GM15510 (cell line): ENCODE results near the gene DMD.

Experiments used
- POLR2A ChIP-seq: IDR thresholded peaks from 3 replicates; pipeline ENCODE4 v1.6.1; 2011; ENCODE audit warnings: borderline replicate concordance; ENCODE audit not compliant: insufficient read length; ENCODE audit errors: extremely low read depth

Gene DMD

DNA sequence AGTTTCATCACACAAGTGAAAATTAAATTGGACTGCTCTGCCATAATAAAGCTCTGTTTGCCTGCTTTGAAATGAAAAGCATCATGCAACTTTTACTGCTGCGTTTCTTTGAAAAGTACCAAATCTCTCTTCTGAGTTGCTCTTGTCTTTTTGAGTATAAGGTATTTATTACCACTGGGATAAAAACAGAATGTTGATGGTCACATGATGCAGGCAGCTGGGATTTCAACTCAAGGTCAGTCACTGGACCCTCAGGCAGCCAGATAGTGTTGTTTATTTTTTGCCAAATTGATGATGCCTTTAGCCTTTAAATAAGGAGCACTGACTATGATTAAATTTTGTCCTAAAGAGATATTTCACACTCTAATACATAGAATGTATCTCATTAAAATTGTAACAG lies 32.7 kb downstream of the DMD start:
- no peak for TF ChIP-seq POLR2A

DNA sequence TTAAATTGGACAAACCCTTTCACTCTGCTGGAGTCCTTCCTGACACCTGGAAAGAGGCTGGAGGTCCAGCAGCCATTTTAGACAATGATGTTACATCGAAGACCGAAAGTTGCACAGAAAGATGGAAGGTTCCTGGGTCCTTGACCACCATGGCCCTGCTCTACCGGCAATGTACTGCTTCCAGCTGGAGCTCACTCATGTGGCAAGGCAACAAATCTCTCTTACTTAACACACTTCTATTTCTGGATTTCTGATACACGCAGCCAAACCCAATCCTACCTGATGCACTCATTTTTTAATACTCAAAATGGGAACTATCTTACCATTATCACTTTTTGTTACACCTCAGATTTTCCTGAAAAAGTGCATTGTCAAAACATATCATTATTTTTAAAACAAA lies 33.1 kb downstream of the DMD start:
- no peak for TF ChIP-seq POLR2A

DNA sequence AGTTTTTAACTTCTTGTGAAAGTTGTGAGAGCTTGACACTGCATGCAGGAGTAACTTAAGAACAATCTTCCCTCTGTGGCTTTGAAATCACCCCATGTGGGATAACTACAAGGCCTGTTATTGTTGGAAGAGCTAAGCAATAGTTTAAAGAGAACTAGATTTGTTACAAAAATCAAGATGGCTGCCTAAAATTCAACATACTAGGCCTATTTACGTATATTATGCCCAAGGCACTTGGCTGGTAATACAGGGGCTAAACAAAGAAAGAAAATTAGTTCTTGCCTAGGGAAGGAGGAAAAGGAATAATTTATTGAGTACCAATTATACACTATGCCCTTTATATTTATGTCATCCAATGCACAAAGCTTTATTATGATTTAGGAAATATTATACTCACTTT lies 36.1 kb downstream of the DMD start:
- no peak for TF ChIP-seq POLR2A

DNA sequence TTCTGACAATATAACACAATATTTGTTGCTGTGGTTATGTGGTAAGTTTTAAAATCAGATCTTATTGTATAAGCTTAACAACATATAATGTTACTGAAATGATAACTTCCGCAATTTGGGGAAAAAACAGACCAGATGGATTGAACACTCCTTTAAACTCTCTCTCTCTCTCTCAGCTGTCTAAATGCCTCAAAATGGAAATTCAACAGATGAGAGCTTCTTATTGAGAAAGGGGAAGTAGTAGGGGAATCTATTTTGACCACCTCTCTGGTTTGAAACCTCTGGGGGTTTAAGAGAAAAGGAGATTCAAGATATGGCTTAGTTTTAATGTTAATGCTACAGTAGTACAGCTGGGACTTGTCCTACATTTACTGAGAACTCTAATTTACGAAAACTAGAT lies 40.3 kb downstream of the DMD start:
- TF ChIP-seq POLR2A, result no peak

DNA sequence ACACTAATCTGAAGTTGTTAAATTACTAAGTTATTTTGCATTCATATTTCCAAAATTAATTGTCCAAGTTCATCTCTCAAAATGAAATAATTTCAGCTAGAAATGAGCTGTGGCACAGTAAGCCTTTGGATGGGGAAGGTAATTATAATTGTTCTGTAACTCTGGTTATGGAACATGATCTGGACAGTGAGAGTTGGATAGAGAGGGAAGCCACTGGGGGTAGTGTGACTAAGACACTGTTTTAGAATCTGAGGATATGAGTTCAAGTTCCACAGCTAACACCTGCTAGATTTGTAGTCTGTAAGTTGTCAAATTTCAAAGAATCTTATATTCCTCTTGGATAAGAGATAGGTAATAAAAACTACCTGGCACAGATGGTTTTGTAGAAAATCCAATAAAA lies 49.5 kb downstream of the DMD start:
- TF ChIP-seq POLR2A, result no peak

DNA sequence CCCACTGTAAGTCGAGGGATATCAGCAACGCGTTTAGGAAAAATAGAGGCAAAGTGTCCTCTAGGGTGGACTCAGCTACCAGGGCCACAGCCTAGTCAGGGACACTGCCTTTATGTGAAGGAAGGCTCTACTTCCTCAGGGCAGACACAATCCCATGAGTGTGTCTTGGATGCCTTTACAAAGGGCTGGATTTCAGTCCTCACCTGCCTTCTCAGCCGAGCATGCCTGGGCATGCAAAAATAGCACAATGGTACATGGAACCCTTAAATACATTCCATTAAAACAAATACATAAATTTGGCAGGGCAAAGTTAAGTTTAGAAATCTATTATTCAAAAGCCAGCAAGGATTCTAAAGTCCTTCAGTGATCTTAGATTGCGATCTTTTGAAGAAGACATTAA lies 51.1 kb downstream of the DMD start:
- TF ChIP-seq POLR2A, result no peak

DNA sequence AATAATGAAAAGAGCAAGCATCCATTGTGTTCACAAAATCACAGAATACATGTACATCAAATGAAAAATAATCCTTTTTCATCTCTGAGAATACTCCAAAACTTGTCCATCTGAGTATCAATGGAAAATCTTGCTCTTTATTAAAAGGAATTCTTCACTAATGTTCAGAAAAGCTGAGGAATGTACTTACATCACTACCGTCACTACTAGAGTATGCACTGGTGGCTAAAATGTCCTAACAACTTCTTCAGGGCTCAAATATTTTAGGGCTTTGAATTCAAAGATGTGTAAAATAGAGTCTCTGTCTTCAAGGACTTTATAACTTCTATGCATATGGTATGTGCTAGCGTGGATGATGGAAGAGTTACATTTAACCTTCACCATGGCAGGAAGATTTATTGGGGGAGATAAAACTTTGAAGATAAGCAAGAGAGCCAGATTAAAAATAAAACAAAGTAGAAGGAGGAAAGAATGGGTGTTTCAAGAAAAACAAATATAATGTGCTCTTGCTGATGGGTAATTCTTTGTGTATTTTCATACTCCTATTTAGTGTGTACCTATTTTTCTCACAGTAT lies 55.1 kb downstream of the DMD start:
- no peak for TF ChIP-seq POLR2A

DNA sequence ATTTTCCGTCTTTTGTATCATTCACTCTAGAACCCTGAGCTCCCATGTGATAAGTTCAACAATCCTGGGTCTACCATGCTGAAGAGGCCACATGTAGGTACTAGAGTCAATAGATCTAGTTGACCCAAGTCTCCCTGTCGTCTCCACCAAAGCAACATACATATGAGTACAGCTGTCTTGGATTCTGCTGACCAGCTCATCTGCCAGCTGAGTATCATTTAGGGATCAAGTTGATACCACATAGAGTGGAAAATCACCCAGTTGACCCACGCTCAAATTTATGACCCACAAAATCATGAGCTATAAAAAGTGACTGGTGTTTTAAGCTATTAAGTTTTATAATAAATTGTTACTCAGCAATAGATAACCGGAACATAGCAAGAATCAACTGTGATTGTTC lies 61.8 kb downstream of the DMD start:
- no peak for TF ChIP-seq POLR2A

DNA sequence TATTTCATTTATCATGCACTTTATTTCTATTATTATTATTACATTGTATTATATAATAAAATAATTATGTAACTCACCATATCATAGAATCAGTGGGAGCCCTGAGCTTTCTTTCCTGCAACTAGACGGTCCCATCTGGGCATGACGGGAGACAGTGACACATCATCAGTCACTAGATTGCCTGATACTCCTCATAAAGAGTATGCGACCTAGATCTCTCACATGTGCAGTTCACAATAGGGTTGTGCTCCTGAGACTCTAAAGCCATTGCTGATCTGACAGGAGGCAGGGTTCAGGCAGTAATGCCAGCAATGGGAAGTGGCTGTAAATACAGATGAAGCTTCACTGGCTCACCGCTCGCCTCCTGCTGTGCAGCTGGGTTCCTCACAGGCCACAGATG lies 62.3 kb downstream of the DMD start:
- no peak for TF ChIP-seq POLR2A

DNA sequence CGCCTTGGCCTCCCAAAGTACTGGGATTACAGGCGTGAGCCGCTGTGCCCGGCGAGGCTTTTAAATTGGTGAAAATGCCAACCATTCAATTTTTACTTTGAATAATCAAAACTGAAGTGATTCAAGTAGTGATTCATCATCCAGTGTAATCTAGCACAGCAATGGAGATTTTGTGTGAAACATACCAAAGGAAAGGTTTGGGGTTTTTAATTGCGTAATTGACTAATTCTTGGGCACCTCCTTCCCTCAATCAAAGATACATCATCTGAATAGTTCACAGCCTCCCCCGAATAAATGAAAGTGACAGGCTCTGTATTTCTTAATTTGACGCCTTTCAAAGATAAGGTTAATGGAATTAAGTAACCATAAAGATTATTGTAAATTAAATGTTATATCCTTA lies 69.0 kb downstream of the DMD start:
- TF ChIP-seq POLR2A, result no peak

DNA sequence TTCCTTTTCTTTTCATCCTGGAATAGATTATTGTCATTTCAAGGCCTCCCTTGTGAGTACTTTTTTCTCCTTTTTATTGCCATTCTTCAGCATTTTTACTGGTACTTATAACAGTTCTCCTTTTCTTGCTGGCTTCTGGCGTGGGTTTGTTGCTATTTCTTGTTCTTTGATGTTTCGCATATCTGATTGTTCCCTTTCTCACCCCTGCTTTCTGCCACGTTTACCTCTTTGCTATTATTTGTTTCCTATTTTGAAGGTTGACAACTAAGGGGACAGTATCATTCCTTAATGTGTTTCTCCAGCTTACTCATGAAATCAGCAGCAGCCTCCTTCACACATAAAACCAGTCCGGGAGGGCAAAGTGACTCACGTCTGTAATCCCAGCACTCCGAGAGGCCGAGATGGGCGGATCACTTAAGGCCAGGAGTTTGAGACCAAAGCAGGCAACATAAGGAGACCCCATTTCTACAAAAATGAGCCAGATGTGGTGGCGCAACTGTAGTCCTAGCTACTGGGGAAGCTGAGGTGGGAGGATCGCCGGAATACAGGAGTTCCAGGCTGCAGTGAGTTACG lies 72.6 kb downstream of the DMD start:
- TF ChIP-seq POLR2A, result no peak

DNA sequence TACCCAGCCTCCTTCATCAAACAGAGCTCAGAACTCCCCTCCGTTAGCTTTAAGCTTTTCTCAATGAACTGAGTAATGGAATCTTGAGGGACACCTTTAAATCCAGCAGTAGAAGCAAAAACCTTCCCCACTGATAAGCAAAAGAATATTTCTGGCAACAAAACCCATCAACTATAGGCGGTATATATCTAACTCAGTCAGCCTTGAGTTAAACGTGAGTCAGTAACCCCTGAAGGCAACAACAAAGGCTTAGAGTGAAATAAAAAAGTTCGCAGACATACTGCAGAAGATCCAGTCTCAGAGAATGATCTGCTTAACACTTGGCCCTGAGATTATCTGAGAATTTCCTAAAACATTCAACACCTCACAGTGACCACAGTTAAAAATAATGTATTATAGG lies 77.2 kb downstream of the DMD start:
- TF ChIP-seq POLR2A, result no peak

DNA sequence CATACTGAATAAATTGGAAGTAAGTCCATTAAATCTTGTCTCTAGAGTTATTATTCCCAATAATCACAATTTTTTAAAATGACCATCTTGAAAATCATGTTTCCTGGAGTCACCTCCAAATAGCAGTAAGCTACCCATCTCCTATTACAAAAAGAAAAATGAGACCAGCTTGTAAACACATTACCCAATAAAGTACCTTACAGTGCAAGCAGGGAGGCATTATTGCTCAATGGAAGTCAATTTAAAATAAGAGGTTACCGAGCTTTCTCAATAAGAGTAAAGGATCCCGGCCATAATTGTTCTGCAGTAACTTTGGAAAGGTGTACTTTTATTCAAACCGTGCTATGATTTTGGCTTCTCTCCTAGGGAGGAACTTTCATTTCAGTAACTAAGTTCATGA lies 78.0 kb downstream of the DMD start:
- TF ChIP-seq POLR2A, result no peak

DNA sequence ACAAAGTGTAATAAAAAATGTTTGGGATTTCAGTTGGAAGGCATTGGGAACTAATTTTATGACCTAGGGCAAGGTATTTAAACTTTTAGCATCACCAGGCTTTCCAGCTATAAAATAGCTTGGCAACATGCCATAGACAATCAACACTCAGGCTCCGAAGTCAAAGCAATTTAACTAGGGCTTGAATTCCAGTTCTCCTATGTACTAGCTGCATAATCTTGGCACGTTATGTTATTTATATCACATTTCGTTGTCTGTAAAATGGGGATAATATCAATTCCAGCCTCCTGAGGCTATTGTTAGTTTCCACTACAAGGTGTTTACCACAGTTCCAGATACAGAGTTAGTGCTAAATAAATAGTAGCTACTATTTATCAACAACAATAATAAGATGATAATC lies 78.8 kb downstream of the DMD start:
- TF ChIP-seq POLR2A, result no peak

DNA sequence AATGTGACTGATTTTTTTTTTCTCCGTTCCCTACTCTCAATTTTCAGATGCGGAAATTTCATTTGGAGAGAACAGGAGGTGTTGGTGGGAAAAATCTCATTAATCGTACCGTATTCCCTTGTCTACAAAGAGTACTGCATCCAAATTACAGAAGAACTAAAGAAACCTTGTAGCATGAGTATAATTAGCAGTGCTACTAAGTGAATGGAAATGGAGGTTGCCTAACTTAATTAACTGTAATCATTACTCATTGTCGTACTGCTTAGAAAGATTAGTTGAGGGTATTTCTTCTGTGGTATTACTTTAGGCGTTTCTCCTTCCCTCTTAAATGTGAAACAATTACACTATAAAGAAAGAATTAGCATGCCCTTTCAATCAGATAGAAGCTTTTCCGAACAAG lies 81.7 kb downstream of the DMD start:
- no peak for TF ChIP-seq POLR2A

DNA sequence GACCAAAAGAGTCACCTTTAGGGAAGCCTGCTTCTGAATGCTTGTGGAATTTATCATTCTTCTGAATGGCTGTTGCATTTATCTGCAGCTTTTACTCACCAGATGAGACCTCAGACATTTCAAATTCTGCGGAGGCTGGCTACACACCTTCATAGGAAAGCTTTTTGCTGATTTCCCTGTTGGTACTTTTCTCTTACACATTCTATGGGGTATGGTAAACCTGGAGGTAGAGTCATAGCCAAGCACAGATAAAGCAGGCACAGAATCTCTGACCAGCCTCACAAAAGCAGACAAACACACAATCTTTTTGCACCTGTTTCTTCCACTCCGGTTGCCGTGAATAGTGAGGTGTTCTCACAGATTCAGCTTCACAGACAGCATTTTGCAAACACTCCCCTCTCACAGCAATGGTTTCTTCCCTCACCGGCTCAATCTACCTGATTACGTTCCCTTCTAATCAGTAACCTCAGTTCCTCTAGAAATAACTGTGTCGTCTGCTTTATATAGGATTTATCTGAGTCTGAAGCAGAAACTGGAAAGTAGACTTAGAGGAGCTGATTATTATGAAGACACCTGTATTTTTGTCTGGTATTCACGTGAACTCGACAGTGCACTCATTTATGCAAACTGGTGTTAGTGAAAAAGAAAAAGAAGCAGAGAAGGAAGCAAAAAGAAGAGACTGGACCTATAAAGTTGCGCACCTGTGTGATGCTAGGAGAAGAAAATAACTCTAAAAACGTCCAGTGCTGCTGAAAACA lies 83.1 kb downstream of the DMD start:
- no peak for TF ChIP-seq POLR2A
